ENCODE results near the gene STPG3.

DNA sequence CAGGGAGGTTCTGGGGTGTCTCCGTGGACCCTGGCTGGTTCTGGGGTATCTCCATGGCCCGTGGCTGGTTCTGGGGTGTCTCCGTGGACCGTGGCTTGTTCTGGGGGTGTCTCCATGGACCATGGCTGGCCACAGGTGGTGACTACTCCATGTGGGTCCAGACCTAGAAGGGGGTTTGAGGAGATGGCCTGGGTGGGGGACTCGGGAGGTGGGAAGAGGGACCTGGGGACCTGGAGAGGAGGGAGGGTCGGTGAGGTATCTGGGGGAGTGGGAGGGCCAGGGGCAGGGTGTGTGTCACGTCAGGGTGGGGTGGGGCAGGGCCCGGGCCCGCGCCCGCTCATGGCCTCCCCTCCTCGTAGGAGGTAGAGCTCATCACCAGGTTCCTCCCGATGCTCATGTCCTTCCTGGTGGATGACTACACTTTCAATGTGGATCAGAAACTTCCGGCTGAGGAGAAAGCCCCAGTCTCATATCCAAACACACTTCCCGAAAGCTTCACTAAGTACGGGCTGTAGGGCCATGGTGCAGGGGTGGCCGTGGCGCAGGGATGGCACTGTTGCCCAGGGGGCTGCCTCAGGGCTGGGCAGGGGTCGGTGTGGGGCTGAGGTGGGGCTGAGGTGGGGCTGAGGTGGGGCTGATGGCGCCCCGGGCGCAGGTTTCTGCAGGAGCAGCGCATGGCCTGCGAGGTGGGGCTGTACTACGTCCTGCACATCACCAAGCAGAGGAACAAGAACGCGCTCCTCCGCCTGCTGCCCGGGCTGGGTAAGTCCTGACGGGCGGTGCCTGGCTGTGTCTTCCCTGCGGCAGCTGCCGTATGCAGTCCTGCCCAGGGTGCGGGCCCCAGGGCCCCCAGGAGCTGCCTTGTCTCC is 15.7 kb downstream of the STPG3 start:
- TF ChIP-seq RAD21 (IDR thresholded peaks at IDR 0.05; ENCODE audit: low read length) = no peak
- TF ChIP-seq ELF1 (IDR thresholded peaks at IDR 0.05) = no peak
- TF ChIP-seq YY1 (IDR thresholded peaks at IDR 0.05; ENCODE audit: low read depth) = no peak
- TF ChIP-seq, protein P1, sequence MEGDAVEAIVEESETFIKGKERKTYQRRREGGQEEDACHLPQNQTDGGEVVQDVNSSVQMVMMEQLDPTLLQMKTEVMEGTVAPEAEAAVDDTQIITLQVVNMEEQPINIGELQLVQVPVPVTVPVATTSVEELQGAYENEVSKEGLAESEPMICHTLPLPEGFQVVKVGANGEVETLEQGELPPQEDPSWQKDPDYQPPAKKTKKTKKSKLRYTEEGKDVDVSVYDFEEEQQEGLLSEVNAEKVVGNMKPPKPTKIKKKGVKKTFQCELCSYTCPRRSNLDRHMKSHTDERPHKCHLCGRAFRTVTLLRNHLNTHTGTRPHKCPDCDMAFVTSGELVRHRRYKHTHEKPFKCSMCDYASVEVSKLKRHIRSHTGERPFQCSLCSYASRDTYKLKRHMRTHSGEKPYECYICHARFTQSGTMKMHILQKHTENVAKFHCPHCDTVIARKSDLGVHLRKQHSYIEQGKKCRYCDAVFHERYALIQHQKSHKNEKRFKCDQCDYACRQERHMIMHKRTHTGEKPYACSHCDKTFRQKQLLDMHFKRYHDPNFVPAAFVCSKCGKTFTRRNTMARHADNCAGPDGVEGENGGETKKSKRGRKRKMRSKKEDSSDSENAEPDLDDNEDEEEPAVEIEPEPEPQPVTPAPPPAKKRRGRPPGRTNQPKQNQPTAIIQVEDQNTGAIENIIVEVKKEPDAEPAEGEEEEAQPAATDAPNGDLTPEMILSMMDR (IDR thresholded peaks at IDR 0.05) = no peak
- TF ChIP-seq FOXM1 (IDR thresholded peaks at IDR 0.05; ENCODE audit: low read depth) = no peak
- no peak for TF ChIP-seq GATA2 (CRISPR knock-in tag; IDR thresholded peaks at IDR 0.05)
- TF ChIP-seq POLR2AphosphoS5 (IDR thresholded peaks at IDR 0.05; ENCODE audit: low read depth, low read length) = no peak
- TF ChIP-seq TAF1 (IDR thresholded peaks at IDR 0.05; ENCODE audit: borderline replicate concordance, low read depth, low read length) = no peak
- TF ChIP-seq EZH2phosphoT487 (IDR thresholded peaks at IDR 0.05; ENCODE audit: borderline replicate concordance, low read depth) = no peak
- TF ChIP-seq CHD2 (IDR thresholded peaks at IDR 0.05; ENCODE audit: low read length, partially characterized antibody) = no peak
- TF ChIP-seq GABPA (IDR thresholded peaks at IDR 0.05; ENCODE audit: low read depth) = no peak
- no peak for TF ChIP-seq MEF2A (IDR thresholded peaks at IDR 0.05; ENCODE audit: borderline replicate concordance, low read depth)
- TF ChIP-seq RCOR1 (IDR thresholded peaks at IDR 0.05; ENCODE audit: low read length) = no peak
- no peak for TF ChIP-seq NRF1 (IDR thresholded peaks at IDR 0.05; ENCODE audit: low read depth, low read length)

Measured in SK-N-SH (cell line).